GM23338 (cell line): ENCODE results near the gene CDC26. TPM values are rescaled to one million over a fixed set of nuclear protein-coding genes. Genes with fewer than 3 reads are reported as not detected.
A peak's percentile ranks its signal among the peaks of the same experiment; 100 is the strongest.

Experiments
- ATAC-seq: fragments of 200-7000 bp; cut with Tn5 transposase; 3 replicates; pipeline ENCODE4 v1.9.1; 2020
- DNase-seq: peaks from one replicate; pipeline ENCODE4 v3.0.0-alpha.2; 2015; ENCODE audit warnings: low spot score
- H2AFZ ChIP-seq: fragments of 200-600 bp; sonication (generic); 2 replicates; pipeline ENCODE4 v1.8.0; 2016; ENCODE audit warnings: antibody characterized with exemption, mild to moderate bottlenecking, moderate library complexity
- H3F3A ChIP-seq: fragments of 200-600 bp; sonication (generic); replicated peaks from 2 replicates; pipeline ENCODE4 v1.8.0; 2017; ENCODE audit warnings: antibody characterized with exemption, mixed run types, low read depth
- H3K27ac ChIP-seq: fragments of 200-600 bp; sonication (generic); 2 replicates; pipeline ENCODE4 v1.6.1; 2016; ENCODE audit warnings: low read depth
- H3K27me3 ChIP-seq: fragments of 200-600 bp; sonication (generic); 2 replicates; pipeline ENCODE4 v1.8.0; 2016; ENCODE audit warnings: mild to moderate bottlenecking, mixed run types, moderate library complexity; ENCODE audit not compliant: insufficient read depth
- H3K36me3 ChIP-seq: fragments of 200-600 bp; sonication (generic); 2 replicates; pipeline ENCODE4 v1.8.0; 2016; ENCODE audit warnings: mild to moderate bottlenecking; ENCODE audit not compliant: insufficient read depth
- H3K4me1 ChIP-seq: fragments of 200-600 bp; sonication (generic); 2 replicates; pipeline ENCODE4 v1.8.0; 2016; ENCODE audit warnings: mild to moderate bottlenecking, moderate library complexity; ENCODE audit not compliant: insufficient read depth
- H3K4me2 ChIP-seq: fragments of 200-600 bp; sonication (generic); 2 replicates; pipeline ENCODE4 v1.7.1; 2017; ENCODE audit warnings: mixed run types
- H3K4me3 ChIP-seq: fragments of 200-600 bp; sonication (generic); 2 replicates; pipeline ENCODE4 v1.6.1; 2016; ENCODE audit warnings: mixed run types
- H3K79me2 ChIP-seq: fragments of 200-600 bp; sonication (generic); replicated peaks from 2 replicates; pipeline ENCODE4 v1.8.0; 2017; ENCODE audit warnings: mild to moderate bottlenecking; ENCODE audit not compliant: insufficient read depth
- H3K9me2 ChIP-seq: fragments of 200-600 bp; sonication (generic); 2 replicates; pipeline ENCODE4 v1.8.0; 2017; ENCODE audit not compliant: insufficient read depth
- H4K20me1 ChIP-seq: fragments of 200-600 bp; sonication (generic); replicated peaks from 2 replicates; pipeline ENCODE4 v1.8.0; 2017; ENCODE audit warnings: mild to moderate bottlenecking; ENCODE audit not compliant: insufficient read depth
- H3K27ac Mint-ChIP-seq: 2 replicates; pipeline ENCODE4 v1.8.0; 2020; ENCODE audit warnings: inconsistent platforms, mild to moderate bottlenecking, moderate library complexity, mixed read lengths
- H3K27me3 Mint-ChIP-seq: 3 replicates; pipeline ENCODE4 v1.8.0; 2022; ENCODE audit warnings: low read depth, mild to moderate bottlenecking, moderate library complexity, mixed read lengths, inconsistent platforms; ENCODE audit not compliant: insufficient read depth, poor library complexity
- H3K36me3 Mint-ChIP-seq: 3 replicates; pipeline ENCODE4 v1.8.0; 2021; ENCODE audit warnings: low read depth, mild to moderate bottlenecking, inconsistent platforms, moderate library complexity, mixed read lengths
- H3K4me1 Mint-ChIP-seq: 3 replicates; pipeline ENCODE4 v1.8.0; 2020; ENCODE audit warnings: mild to moderate bottlenecking, inconsistent platforms, mixed read lengths
- H3K4me3 Mint-ChIP-seq: 3 replicates; pipeline ENCODE4 v1.8.0; 2021; ENCODE audit warnings: moderate library complexity, mild to moderate bottlenecking, inconsistent platforms, mixed read lengths
- H3K9me3 Mint-ChIP-seq: 3 replicates; pipeline ENCODE4 v1.8.0; 2020; ENCODE audit warnings: moderate library complexity, mild to moderate bottlenecking, inconsistent platforms, mixed read lengths
- CREB1 ChIP-seq: fragments of 250-450 bp; sonication (Bioruptor Pico); IDR thresholded peaks from 2 replicates; pipeline ENCODE4 v1.5.0; 2020; ENCODE audit warnings: low read depth, mild to moderate bottlenecking, moderate library complexity
- EZH2phosphoT487 ChIP-seq: fragments of 200-600 bp; sonication (generic); IDR thresholded peaks from one replicate; pipeline ENCODE4 v1.8.1; 2018; ENCODE audit warnings: antibody characterized with exemption; ENCODE audit not compliant: unreplicated experiment
- JUNB ChIP-seq: IDR thresholded peaks from one replicate; pipeline ENCODE4 v1.6.1; 2016; ENCODE audit warnings: antibody characterized with exemption; ENCODE audit not compliant: unreplicated experiment
- STAT1 ChIP-seq: IDR thresholded peaks from one replicate; pipeline ENCODE4 v1.6.1; 2016; ENCODE audit warnings: antibody characterized with exemption; ENCODE audit not compliant: unreplicated experiment
- ZNF114 ChIP-seq: fragments of 250-450 bp; sonication (Bioruptor Pico); IDR thresholded peaks from 2 replicates; pipeline ENCODE4 v1.5.0; 2020; ENCODE audit warnings: mild to moderate bottlenecking, moderate library complexity
- ZNF331 ChIP-seq: fragments of 250-450 bp; sonication (Bioruptor Pico); IDR thresholded peaks from 2 replicates; pipeline ENCODE4 v1.5.0; 2020; ENCODE audit warnings: low read depth, mild to moderate bottlenecking, moderate library complexity
- polyA plus RNA-seq: library from polyadenylated mRNA; unstranded; fragments of >200 nt; fragmentation: Nextera tagmentation; extraction: Ambion mirVana; gene quantifications from 2 replicates; pipeline ENCODE4 v1.2.1, GENCODE V29; 2016
- total RNA-seq: library from RNA; depleted of rRNA; stranded (reverse); fragments of >200 nt; shearing (Covaris generic); gene quantifications from 2 replicates; pipeline ENCODE4 v1.2.3, GENCODE V29; 2014
- TF ChIP-seq, protein P1 (sequence below): fragments of 250-450 bp; sonication (Bioruptor Pico); IDR thresholded peaks from 2 replicates; pipeline ENCODE4 v1.5.0; 2020; ENCODE audit warnings: mild to moderate bottlenecking, moderate library complexity
- TF ChIP-seq, protein P2 (sequence below): IDR thresholded peaks from 2 replicates; pipeline ENCODE4 v1.6.1; 2016; ENCODE audit warnings: antibody characterized with exemption
- TF ChIP-seq, protein P3 (sequence below), 2 experiments: fragments of 200-600 bp in 1 of 2; sonication (generic) in 1 of 2; conservative IDR thresholded peaks; 2 replicates each; pipeline versions ENCODE4 v1.5.1 to v1.6.1; 2016 to 2017; ENCODE audit warnings: antibody characterized with exemption in 2 of 2, low read depth in 2 of 2, mild to moderate bottlenecking in 2 of 2, moderate library complexity in 1 of 2
- TF ChIP-seq, protein P4 (sequence below): IDR thresholded peaks from one replicate; pipeline ENCODE4 v1.6.1; 2018; ENCODE audit warnings: antibody characterized with exemption; ENCODE audit not compliant: unreplicated experiment

CDC26 gene
- total and polyA plus RNA-seq, 2 experiments from 2014 or later = 34.9 to 112 TPM

DNA sequence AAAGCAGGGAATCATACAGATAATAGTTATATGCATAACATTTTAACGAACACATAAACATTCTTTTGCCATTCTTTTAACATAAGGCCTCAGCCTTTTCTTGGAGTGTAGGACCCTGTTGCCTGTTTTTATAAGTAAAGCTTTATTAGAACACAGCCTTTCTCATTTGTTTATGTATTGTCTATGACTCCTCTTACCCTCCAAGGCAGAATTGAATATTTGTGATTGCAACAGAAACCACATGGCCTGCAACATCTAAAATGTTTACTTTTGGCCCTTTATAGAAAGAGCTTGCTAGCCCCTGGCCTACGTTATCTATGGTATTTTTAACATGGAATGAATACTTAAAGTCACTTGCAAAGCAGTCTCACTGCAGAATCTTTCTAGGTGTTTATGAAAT lies 51.4 kb downstream of the CDC26 start (continued):
- TF ChIP-seq, protein P1, sequence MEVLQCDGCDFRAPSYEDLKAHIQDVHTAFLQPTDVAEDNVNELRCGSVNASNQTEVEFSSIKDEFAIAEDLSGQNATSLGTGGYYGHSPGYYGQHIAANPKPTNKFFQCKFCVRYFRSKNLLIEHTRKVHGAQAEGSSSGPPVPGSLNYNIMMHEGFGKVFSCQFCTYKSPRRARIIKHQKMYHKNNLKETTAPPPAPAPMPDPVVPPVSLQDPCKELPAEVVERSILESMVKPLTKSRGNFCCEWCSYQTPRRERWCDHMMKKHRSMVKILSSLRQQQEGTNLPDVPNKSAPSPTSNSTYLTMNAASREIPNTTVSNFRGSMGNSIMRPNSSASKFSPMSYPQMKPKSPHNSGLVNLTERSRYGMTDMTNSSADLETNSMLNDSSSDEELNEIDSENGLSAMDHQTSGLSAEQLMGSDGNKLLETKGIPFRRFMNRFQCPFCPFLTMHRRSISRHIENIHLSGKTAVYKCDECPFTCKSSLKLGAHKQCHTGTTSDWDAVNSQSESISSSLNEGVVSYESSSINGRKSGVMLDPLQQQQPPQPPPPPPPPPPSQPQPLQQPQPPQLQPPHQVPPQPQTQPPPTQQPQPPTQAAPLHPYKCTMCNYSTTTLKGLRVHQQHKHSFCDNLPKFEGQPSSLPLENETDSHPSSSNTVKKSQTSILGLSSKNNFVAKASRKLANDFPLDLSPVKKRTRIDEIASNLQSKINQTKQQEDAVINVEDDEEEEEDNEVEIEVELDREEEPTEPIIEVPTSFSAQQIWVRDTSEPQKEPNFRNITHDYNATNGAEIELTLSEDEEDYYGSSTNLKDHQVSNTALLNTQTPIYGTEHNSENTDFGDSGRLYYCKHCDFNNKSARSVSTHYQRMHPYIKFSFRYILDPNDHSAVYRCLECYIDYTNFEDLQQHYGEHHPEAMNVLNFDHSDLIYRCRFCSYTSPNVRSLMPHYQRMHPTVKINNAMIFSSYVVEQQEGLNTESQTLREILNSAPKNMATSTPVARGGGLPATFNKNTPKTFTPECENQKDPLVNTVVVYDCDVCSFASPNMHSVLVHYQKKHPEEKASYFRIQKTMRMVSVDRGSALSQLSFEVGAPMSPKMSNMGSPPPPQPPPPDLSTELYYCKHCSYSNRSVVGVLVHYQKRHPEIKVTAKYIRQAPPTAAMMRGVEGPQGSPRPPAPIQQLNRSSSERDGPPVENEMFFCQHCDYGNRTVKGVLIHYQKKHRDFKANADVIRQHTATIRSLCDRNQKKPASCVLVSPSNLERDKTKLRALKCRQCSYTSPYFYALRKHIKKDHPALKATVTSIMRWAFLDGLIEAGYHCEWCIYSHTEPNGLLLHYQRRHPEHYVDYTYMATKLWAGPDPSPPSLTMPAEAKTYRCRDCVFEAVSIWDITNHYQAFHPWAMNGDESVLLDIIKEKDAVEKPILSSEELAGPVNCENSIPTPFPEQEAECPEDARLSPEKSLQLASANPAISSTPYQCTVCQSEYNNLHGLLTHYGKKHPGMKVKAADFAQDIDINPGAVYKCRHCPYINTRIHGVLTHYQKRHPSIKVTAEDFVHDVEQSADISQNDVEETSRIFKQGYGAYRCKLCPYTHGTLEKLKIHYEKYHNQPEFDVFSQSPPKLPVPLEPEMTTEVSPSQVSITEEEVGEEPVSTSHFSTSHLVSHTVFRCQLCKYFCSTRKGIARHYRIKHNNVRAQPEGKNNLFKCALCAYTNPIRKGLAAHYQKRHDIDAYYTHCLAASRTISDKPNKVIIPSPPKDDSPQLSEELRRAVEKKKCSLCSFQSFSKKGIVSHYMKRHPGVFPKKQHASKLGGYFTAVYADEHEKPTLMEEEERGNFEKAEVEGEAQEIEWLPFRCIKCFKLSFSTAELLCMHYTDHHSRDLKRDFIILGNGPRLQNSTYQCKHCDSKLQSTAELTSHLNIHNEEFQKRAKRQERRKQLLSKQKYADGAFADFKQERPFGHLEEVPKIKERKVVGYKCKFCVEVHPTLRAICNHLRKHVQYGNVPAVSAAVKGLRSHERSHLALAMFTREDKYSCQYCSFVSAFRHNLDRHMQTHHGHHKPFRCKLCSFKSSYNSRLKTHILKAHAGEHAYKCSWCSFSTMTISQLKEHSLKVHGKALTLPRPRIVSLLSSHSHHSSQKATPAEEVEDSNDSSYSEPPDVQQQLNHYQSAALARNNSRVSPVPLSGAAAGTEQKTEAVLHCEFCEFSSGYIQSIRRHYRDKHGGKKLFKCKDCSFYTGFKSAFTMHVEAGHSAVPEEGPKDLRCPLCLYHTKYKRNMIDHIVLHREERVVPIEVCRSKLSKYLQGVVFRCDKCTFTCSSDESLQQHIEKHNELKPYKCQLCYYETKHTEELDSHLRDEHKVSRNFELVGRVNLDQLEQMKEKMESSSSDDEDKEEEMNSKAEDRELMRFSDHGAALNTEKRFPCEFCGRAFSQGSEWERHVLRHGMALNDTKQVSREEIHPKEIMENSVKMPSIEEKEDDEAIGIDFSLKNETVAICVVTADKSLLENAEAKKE (CRISPR knock-in tag) = no peak
- TF ChIP-seq ZNF114 (CRISPR knock-in tag) (no peak), ZNF331 (CRISPR knock-in tag) (no peak), STAT1 (no peak)

DNA sequence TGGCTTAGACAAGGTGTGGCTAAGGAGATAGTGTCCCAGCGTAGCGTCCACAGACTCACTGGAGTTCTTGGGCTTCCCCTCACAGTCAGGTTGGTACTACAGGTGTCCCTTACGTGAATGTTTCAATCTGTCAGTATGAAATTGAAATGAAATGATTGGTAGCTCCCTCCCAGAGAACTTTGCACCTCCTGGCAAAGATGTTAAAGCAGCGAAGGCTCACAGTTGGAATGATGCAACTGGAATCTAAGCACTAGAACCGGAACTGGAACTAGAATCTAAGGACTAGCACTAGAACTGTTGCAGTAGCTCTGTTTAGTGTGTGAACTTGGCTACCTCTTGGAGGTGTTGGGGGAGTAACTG lies 52.9 kb downstream of the CDC26 start:
- ATAC-seq (no peak), DNase-seq (no peak)
- Histone ChIP-seq H3K27me3 (no peaks in the 10 kb centered on the region), H3K4me3 (peak overlapping the region; percentile 94), H3K36me3 (no peaks in the 10 kb centered on the region), H2AFZ (no peak overlapping the region), H3K4me1 (peaks cover 9% of the 10 kb centered on the region; the same call in 1 of the 2 replicates), H3K79me2 (peaks cover 56% of the 10 kb centered on the region), H4K20me1 (no peaks in the 10 kb centered on the region), H3K4me2 (peak overlapping the region; percentile 97), H3K9me2 (no peaks in the 10 kb centered on the region), H3K27ac (no peak overlapping the region), H3F3A (no peaks in the 10 kb centered on the region)
- H3K9me3 Mint-ChIP-seq = no peaks in the 10 kb centered on the region
- no peak for TF ChIP-seq ZNF114 (CRISPR knock-in tag)
- TF ChIP-seq, protein P2, sequence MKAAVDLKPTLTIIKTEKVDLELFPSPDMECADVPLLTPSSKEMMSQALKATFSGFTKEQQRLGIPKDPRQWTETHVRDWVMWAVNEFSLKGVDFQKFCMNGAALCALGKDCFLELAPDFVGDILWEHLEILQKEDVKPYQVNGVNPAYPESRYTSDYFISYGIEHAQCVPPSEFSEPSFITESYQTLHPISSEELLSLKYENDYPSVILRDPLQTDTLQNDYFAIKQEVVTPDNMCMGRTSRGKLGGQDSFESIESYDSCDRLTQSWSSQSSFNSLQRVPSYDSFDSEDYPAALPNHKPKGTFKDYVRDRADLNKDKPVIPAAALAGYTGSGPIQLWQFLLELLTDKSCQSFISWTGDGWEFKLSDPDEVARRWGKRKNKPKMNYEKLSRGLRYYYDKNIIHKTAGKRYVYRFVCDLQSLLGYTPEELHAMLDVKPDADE = no peak
- TF ChIP-seq, protein P3, sequence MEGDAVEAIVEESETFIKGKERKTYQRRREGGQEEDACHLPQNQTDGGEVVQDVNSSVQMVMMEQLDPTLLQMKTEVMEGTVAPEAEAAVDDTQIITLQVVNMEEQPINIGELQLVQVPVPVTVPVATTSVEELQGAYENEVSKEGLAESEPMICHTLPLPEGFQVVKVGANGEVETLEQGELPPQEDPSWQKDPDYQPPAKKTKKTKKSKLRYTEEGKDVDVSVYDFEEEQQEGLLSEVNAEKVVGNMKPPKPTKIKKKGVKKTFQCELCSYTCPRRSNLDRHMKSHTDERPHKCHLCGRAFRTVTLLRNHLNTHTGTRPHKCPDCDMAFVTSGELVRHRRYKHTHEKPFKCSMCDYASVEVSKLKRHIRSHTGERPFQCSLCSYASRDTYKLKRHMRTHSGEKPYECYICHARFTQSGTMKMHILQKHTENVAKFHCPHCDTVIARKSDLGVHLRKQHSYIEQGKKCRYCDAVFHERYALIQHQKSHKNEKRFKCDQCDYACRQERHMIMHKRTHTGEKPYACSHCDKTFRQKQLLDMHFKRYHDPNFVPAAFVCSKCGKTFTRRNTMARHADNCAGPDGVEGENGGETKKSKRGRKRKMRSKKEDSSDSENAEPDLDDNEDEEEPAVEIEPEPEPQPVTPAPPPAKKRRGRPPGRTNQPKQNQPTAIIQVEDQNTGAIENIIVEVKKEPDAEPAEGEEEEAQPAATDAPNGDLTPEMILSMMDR (conservative IDR thresholded peaks at IDR 0.05; ENCODE audit: low read depth in 2 of 2) = no peak
- TF ChIP-seq EZH2phosphoT487 = no peak
- TF ChIP-seq, protein P4, sequence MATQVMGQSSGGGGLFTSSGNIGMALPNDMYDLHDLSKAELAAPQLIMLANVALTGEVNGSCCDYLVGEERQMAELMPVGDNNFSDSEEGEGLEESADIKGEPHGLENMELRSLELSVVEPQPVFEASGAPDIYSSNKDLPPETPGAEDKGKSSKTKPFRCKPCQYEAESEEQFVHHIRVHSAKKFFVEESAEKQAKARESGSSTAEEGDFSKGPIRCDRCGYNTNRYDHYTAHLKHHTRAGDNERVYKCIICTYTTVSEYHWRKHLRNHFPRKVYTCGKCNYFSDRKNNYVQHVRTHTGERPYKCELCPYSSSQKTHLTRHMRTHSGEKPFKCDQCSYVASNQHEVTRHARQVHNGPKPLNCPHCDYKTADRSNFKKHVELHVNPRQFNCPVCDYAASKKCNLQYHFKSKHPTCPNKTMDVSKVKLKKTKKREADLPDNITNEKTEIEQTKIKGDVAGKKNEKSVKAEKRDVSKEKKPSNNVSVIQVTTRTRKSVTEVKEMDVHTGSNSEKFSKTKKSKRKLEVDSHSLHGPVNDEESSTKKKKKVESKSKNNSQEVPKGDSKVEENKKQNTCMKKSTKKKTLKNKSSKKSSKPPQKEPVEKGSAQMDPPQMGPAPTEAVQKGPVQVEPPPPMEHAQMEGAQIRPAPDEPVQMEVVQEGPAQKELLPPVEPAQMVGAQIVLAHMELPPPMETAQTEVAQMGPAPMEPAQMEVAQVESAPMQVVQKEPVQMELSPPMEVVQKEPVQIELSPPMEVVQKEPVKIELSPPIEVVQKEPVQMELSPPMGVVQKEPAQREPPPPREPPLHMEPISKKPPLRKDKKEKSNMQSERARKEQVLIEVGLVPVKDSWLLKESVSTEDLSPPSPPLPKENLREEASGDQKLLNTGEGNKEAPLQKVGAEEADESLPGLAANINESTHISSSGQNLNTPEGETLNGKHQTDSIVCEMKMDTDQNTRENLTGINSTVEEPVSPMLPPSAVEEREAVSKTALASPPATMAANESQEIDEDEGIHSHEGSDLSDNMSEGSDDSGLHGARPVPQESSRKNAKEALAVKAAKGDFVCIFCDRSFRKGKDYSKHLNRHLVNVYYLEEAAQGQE = no peak
- no peak for TF ChIP-seq CREB1
- TF ChIP-seq JUNB = no peak
- H3K4me3 Mint-ChIP-seq = peak overlapping the region; percentile 98
- H3K36me3 Mint-ChIP-seq = no peaks in the 10 kb centered on the region; the same call in 2 of the 3 replicates
- peaks cover 15% of the 10 kb centered on the region for H3K4me1 Mint-ChIP-seq
- peaks cover 9% of the 10 kb centered on the region for H3K27me3 Mint-ChIP-seq
- H3K27ac Mint-ChIP-seq = no peak overlapping the region
